ENCODE data around the gene RC3H1. TPM values are rescaled to one million over a fixed set of nuclear protein-coding genes. Genes with fewer than 3 reads are reported as not detected.
A peak's percentile ranks its signal among the peaks of the same experiment; 100 is the strongest.

The RC3H1 gene
- total and polyA plus RNA-seq, 2 of the 13 experiments (the other 11 are each of a cell fraction or from before 2014, with no cell fraction given) = 11.2 to 19.6 TPM

GRCh38 chr1:173925306-173926242 is 96.6 kb downstream of the RC3H1 start (continued):
- TF ChIP-seq MED1 (CRISPR knock-in tag; IDR thresholded peaks at IDR 0.05) = 0 out of 2 replicates have a peak, but pooled peaks have one; percentile 18
- 0 out of 2 replicates have a peak, but pooled peaks have one; percentile 26 for TF ChIP-seq ATF7-NPFF (CRISPR knock-in tag; IDR thresholded peaks at IDR 0.05; ENCODE audit: low read depth)
- TF ChIP-seq ZBTB44 (CRISPR knock-in tag; IDR thresholded peaks at IDR 0.05) = no peak
- TF ChIP-seq, protein P1, sequence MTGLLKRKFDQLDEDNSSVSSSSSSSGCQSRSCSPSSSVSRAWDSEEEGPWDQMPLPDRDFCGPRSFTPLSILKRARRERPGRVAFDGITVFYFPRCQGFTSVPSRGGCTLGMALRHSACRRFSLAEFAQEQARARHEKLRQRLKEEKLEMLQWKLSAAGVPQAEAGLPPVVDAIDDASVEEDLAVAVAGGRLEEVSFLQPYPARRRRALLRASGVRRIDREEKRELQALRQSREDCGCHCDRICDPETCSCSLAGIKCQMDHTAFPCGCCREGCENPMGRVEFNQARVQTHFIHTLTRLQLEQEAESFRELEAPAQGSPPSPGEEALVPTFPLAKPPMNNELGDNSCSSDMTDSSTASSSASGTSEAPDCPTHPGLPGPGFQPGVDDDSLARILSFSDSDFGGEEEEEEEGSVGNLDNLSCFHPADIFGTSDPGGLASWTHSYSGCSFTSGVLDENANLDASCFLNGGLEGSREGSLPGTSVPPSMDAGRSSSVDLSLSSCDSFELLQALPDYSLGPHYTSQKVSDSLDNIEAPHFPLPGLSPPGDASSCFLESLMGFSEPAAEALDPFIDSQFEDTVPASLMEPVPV (CRISPR knock-in tag; IDR thresholded peaks at IDR 0.05) = no peak
- no peak for TF ChIP-seq ZNF775 (CRISPR knock-in tag; IDR thresholded peaks at IDR 0.05; ENCODE audit: borderline replicate concordance)
- TF ChIP-seq ERF (CRISPR knock-in tag; IDR thresholded peaks at IDR 0.05) = no peak
- TF ChIP-seq HNF4A (CRISPR knock-in tag; IDR thresholded peaks at IDR 0.05) = peak; percentile 81
- TF ChIP-seq NR3C1 (CRISPR knock-in tag; IDR thresholded peaks at IDR 0.05) = no peak
- TF ChIP-seq PITX1 (CRISPR knock-in tag; IDR thresholded peaks at IDR 0.05) = peak; percentile 30; the same call in 1 of the 2 replicates
- TF ChIP-seq, protein P2, sequence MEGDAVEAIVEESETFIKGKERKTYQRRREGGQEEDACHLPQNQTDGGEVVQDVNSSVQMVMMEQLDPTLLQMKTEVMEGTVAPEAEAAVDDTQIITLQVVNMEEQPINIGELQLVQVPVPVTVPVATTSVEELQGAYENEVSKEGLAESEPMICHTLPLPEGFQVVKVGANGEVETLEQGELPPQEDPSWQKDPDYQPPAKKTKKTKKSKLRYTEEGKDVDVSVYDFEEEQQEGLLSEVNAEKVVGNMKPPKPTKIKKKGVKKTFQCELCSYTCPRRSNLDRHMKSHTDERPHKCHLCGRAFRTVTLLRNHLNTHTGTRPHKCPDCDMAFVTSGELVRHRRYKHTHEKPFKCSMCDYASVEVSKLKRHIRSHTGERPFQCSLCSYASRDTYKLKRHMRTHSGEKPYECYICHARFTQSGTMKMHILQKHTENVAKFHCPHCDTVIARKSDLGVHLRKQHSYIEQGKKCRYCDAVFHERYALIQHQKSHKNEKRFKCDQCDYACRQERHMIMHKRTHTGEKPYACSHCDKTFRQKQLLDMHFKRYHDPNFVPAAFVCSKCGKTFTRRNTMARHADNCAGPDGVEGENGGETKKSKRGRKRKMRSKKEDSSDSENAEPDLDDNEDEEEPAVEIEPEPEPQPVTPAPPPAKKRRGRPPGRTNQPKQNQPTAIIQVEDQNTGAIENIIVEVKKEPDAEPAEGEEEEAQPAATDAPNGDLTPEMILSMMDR (CRISPR knock-in tag; IDR thresholded peaks at IDR 0.05) = no peak
- no peak for TF ChIP-seq ZNF121 (CRISPR knock-in tag; IDR thresholded peaks at IDR 0.05)
- no peak for TF ChIP-seq GFI1 (CRISPR knock-in tag; IDR thresholded peaks at IDR 0.05; ENCODE audit: borderline replicate concordance)
- TF ChIP-seq FOXO4 (CRISPR knock-in tag; conservative IDR thresholded peaks at IDR 0.05) = no peak
- TF ChIP-seq MIER3 (CRISPR knock-in tag; IDR thresholded peaks at IDR 0.05; ENCODE audit: borderline replicate concordance) = no peak
- no peak for TF ChIP-seq MAX (IDR thresholded peaks at IDR 0.05)
- peak; percentile 45; the same call in 1 of the 2 replicates for TF ChIP-seq SALL1 (CRISPR knock-in tag; IDR thresholded peaks at IDR 0.05)
- TF ChIP-seq ATF7 (IDR thresholded peaks at IDR 0.05) = no peak
- no peak for TF ChIP-seq ATF7 (CRISPR knock-in tag; IDR thresholded peaks at IDR 0.05)
- TF ChIP-seq ZBTB7B (CRISPR knock-in tag; IDR thresholded peaks at IDR 0.05) = no peak
- TF ChIP-seq ZBTB49 (CRISPR knock-in tag; IDR thresholded peaks at IDR 0.05; ENCODE audit: borderline replicate concordance) = no peak

Measured in HepG2 (cell line).